SIG-M5 (cell line): Measurements from ENCODE around the gene SDHB.

ENCODE experiments used
- DNase-seq: peaks from one replicate; lab custom pipeline; 2025; lab: John Stamatoyannopoulos, UW

Gene SDHB

DNA sequence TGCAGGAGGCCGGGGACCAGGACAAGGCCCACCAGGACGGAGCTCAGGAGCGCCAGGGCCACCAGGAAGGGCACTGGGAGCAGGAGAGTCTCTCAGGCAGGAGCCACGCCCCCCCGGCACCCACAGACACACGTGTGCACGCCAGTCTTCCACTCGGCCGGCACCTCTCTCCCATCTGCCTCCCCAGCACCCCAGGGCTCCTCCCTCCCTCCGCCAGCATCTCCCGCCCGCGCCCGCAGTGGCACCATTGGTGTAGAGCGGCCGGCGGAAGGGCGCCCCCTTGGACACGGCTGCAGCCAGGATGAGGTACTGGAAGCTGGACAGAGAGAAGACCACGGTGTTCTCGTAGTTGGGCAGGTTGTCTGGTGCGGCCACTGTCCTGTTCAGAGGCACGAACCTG is 67.3 kb downstream of the SDHB start:
- no peak for DNase-seq

DNA sequence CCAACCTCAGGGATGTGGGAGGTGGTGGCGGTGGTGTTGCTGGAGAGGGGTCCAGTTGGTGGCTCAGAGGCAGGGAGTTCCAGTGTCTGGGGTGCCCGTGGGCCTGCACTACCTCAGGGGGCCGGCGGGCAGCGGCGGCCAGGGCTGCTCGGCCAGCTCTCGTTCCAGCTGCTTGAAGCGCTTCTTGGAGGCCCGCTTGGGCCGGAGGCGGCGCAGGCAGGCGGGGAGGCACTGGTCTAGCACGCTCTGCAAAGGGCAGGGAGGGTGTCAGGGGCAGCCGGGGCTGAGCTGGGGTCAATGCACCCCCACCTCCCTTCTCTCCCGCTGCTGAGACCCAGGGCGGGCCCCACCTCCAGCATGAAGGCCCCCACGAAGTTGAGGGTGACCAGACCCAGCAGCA is 67.7 kb downstream of the SDHB start:
- DNase-seq, result no peak

DNA sequence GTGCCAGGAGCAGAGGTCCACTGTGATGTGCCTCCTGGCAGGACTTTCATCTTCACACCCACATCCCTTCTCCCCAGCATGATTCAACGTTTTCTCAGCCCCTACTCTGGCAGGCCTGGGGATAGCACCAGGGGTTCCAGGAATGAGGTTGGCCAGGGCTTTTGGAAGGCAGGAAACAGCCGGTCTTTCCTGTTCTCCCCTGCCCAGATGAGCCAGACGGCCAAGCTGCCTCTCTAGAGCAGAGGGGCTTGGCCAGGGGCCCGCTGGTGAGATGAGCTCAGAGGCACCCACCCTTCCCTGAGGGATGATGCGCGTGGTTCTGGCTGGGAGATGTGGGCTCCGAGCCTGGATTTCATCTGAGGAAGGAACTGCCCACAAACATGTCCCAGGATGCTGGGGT is 69.1 kb downstream of the SDHB start:
- DNase-seq, result no peak

- DNase-seq, result no peak
Observed at GRCh38 chr1:16983649-16984048, 70.2 kb downstream of the SDHB start.

- DNase-seq, result no peak
Observed at GRCh38 chr1:16982902-16983301, 70.9 kb downstream of the SDHB start.

GRCh38 chr1:16981269-16981849 is 72.5 kb downstream of the SDHB start:
- DNase-seq, result no peak

DNA sequence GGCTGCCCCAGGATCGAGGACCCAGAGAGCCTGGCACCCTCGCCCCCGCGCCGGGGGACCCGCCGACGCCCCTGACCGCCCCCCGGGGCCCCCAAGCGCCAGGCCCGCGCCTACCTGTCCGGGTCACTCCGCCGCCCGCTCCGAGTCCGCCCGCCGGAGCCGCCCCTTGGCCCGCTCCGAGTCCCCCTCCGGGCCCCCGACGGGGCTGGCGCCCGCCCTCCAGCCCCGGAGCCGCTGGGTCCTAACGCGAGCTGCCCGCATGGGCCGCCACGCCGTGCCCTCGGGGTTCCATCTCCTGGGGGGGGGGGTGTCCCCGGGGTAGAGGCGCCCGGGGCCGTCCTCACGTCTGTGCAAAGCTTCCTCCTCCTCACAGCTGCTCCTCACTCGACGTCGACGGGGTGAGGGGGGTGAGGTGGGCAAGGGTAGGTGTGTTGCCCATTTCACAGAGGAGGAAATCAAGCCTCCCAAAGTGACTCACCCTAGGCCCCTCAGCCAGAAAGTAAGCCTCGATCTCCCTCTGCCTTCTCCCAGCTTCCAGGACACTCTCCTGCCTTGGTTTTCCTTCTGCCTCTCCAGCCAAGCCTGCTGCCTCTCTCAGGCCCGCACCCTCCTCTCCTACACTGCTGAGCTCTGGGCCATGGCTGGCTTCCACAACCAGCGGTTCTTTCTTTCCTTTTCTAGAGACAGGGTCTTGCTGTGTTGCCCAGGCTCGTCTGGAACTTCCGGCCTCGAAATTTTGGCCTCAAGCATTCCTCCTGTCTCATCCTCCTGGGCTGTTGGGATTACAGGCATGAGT is 73.2 kb downstream of the SDHB start, which contains the start of gene MFAP2:
Gene MFAP2 (minus strand): TSS at position 148 of the 796 bp plus-strand sequence. CDS start 2,347 bp downstream, outside the sequence.
- DNase-seq, result no peak

DNA sequence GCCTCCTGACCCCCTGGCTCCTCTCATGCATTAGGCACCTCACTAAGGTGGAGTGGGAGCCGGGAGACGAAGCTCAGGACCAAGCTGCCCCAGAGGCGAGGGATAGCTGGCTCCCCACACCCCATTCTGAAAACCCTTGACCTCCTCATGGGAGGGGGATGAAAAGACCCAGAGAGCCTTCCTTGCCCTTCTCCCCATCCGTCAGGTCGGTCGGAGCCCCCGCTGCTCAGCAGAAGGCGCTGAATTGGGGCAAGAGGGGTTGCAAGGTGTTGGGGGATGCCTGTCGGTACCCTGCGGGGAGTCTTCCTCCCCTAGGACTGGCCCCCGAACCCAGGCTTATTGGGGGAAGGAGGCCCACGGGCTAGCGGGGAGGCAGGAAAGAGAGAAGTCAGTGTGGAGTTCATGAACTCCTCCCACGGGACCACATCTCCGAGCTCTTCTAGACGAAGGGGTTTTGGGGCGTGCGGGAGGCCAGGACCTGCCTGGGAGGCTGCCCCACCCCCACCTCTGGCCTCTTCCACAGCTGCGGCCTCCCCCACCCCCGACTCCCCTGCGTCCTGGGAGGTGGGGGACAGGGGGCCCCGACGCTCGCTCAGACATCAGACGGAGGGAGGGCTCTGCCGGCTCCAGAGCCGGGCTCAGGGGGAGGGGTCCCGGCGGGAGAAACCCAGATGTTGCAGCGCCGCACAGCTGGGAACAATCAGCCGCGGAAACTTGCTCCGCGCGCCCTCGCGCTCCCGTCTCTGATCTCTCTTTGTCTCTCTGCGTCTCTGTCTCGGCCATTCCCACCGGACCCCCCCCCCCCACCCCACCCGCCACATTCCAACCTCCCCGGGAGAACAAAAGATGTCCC is 74.1 kb downstream of the SDHB start:
- no peak for DNase-seq

DNA sequence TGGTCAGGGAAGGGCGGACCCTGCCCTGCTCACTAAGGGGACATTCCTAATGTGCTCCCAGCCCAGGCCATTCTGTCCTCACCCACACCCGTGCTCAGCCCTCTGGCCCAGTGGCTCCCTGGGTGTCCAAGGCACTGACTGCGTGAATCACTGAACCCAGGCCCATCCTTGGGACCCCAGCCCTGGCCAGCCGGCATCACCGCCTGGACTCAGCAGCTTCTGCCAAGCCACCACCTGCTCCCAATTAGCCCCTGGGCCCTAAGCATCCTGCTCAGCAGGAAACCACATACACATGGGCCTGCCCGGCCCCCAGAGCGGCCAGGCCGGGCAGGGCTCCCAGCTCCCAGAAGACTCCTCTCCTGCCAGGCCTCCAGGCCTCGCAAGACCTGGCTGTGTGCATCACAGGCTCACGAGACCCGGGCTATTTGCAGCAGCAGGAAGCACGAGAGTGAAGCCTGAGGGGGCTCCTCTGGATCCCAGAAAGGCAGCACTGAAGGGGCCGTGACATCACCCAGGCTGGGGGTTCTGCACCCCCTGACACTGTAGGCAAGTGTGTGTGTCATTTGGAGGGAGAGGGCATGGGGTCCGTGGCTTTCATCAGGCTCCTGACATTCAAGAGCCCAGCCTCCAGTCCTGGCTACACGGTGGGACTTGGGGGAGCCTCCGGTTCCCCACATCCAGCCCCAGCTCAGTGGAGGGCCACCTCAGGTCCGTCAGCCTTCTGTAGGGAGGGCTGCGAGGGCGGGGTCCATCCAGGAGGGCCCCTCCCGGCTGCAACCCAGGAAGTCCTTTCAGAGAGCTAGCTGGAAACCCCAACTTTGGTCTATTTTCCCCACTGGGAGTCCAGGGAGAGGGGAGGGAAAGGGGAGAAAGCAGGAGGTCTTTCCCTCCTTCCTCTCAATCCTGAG is 75.0 kb downstream of the SDHB start:
- DNase-seq, result no peak

- DNase-seq, result no peak
Observed at GRCh38 chr1:16978139-16978538, 75.7 kb downstream of the SDHB start.

GRCh38 chr1:16977377-16977776 is 76.5 kb downstream of the SDHB start:
- no peak for DNase-seq

GRCh38 chr1:16976966-16977365 is 76.9 kb downstream of the SDHB start:
- no peak for DNase-seq

GRCh38 chr1:16975838-16976237 is 78.0 kb downstream of the SDHB start:
- no peak for DNase-seq

DNA sequence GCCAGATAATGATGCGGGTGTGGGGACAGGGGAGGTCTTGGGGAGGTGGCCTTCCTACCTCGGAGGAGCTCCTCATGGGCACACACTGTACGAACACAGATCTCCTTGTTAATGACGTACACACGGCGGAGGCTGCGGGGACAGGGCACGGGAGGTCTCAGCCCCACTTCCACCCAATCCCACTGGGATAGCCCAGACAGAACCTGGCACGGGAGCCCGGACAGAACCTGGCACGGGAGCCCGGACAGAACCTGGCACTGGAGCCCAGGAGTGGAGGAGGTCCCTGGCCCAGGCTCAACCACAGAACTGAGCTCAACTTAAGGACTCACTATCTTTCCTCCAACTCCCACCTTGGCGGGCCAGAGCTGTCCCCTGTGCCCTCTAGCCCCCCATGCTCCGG is 78.6 kb downstream of the SDHB start:
- DNase-seq, result no peak

- no peak for DNase-seq
Observed at GRCh38 chr1:16973215-16973614, 80.6 kb downstream of the SDHB start.

DNA sequence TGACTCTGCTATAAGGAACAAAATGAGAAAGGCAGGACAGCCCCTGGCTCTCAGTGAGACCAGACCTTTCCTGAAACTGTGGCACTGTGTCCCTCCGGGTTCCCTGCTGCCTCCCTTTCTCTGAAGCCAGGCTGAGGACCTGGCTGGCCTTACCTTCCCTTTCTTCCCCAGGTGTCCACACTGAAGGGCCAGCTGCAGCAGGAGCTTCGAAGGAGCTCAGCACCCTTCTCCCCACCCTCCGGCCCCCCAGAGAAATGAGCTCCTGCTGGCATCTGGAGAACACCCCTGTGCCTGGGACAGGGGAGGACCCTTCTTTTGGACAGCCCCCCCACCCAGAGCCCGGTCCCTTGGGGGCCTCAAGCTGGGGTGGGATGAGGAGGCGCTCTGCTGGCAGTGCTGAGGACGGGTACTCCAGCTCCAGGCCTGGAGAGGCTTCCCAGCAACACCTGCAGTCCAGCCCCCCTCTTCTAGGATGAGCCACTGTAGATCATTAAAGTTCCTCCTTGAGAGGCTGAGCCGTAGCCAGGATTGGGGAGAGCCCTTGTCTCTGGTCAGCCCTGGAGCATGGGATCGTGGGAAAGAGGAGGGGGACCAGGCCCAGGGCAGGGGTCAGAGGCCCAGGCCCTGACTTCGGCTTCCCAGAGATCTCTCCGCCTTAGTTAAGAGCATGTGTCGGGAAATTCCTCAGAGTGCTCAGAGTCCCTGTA is 81.5 kb downstream of the SDHB start:
- DNase-seq, result no peak

GRCh38 chr1:16971341-16972188 is 82.3 kb downstream of the SDHB start:
- DNase-seq, result no peak

GRCh38 chr1:16970132-16970910 is 83.5 kb downstream of the SDHB start:
- DNase-seq, result no peak

DNA sequence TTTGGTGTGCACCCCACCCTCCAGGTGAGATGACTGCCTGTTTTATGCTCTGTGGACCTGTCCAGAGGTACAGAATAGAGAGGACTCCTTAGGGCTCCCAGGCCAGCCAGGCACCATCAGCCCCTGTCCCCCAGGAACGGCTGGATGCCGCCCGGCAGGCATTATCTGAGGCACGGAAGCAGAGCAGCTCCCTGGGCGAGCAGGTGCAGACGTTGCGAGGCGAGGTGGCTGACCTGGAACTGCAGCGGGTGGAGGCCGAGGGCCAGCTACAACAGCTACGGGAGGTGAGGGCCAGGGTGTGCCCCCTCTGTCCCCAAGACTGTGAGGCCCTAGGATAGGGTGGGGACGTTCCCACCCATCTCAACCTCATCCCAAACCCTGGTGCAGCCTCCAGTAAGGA is 84.2 kb downstream of the SDHB start:
- no peak for DNase-seq
